ENCODE data around the gene FAM3A. TPM values are rescaled to one million over a fixed set of nuclear protein-coding genes. Genes with fewer than 3 reads are reported as not detected.

The FAM3A gene
- total RNA-seq, 1 donor from 2014 or later: 4.5 TPM

DNA sequence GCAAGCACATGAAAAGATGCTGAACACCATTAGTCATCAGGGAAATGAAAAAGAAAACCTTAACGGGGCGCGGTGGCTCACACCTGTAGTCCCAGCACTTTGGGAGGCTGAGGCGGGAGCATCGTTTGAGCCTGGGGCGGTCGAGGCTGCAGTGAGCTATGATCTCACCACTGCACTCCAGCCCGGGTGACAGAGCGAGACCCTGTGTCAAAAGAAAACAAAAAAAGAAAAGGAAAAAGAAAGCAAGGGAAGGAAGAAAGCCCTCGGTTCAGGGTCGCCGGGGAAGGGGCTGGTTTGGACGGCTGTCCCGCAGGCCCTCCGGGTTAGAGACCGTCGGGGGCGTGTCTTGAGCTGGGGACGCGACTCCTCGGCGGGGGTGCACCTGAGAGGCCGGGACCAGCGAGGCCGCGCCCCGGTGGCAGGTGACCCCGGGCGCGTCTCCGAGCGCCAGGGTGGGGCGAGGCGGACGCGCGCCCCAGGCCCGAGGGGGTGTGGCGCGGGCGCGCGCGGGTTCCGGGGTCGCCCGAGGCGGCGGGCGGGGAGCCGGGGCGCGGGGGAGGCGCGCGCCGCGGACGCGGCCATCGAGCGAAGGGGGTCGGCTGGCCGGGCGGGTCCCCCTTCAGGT is 58.4 kb downstream of the FAM3A start:
- H3K4me1 ChIP-seq: peaks cover 6% of the 10 kb centered on the region
- H3K9me3 Mint-ChIP-seq: peaks cover 22% of the 10 kb centered on the region
- H3K27ac ChIP-seq: no peak overlapping the region
- no peak overlapping the region for H2AFZ ChIP-seq (replicated peaks)
- DNase-seq (ENCODE audit: low spot score): peak; percentile 71
- peak overlapping the region; percentile 68 for H3K4me3 ChIP-seq
- peak overlapping the region; percentile 95 for H3K4me3 Mint-ChIP-seq
- TF ChIP-seq CTCF (IDR thresholded peaks at IDR 0.05) (no peak), EZH2phosphoT487 (IDR thresholded peaks at IDR 0.05) (no peak), EZH2 (IDR thresholded peaks at IDR 0.05) (no peak)
- H3F3A ChIP-seq (ENCODE audit: low read depth): peaks cover 6% of the 10 kb centered on the region
- no peak overlapping the region for H3K9ac ChIP-seq
- no peaks in the 10 kb centered on the region for H3K27me3 ChIP-seq
- peaks cover 10% of the 10 kb centered on the region for H4K20me1 ChIP-seq (ENCODE audit: low read depth)
- peaks cover 3% of the 10 kb centered on the region for H3K4me1 Mint-ChIP-seq
- peaks cover 7% of the 10 kb centered on the region for H3K79me2 ChIP-seq (ENCODE audit: low read depth)
- H3K4me2 ChIP-seq: peak overlapping the region; percentile 55
- peaks cover 21% of the 10 kb centered on the region for H3K27me3 Mint-ChIP-seq (ENCODE audit: insufficient read depth, low read depth)
- H3K27ac Mint-ChIP-seq: peak overlapping the region; percentile 65
- H3K36me3 Mint-ChIP-seq: peaks cover 7% of the 10 kb centered on the region
- no peaks in the 10 kb centered on the region for H3K36me3 ChIP-seq
- H3K9me3 ChIP-seq (ENCODE audit: low read depth): no peaks in the 10 kb centered on the region

Small RNA genes within 50 kb of the gene (small RNA-seq; reads per million reads assigned to genes)
- gene RN7SL697P: not detected

Other genes with a start within 250 kb of the FAM3A start
- gene TEX28, start 221.1 kb downstream of the FAM3A start, total RNA-seq (ENCODE audit: low replicate concordance): not detected in 2 replicates
- gene TKTL1, start 220.4 kb downstream of the FAM3A start, total RNA-seq (ENCODE audit: low replicate concordance): 0.22 TPM in 1 of 2 replicates, not detected in the other
- 189 and 559 TPM in 2 replicates for gene FLNA, start 141.6 kb downstream of the FAM3A start, total RNA-seq (ENCODE audit: low replicate concordance)
- gene EMD, start 136.9 kb downstream of the FAM3A start, total RNA-seq (ENCODE audit: low replicate concordance): 18.3 and 62.0 TPM in 2 replicates
- gene RPL10, start 117.9 kb downstream of the FAM3A start, total RNA-seq (ENCODE audit: low replicate concordance): 4,507 and 7,403 TPM in 2 replicates
- gene DNASE1L1, start 107.0 kb downstream of the FAM3A start, total RNA-seq (ENCODE audit: low replicate concordance): 14.2 and 27.2 TPM in 2 replicates
- gene TAFAZZIN, start 104.7 kb downstream of the FAM3A start, total RNA-seq (ENCODE audit: low replicate concordance): 19.8 and 46.5 TPM in 2 replicates
- gene ATP6AP1, start 87.6 kb downstream of the FAM3A start, total RNA-seq (ENCODE audit: low replicate concordance): 22.6 and 47.4 TPM in 2 replicates
- gene GDI1, start 79.1 kb downstream of the FAM3A start, total RNA-seq (ENCODE audit: low replicate concordance): 119 and 244 TPM in 2 replicates
- 30.4 and 36.3 TPM in 2 replicates for gene FAM50A, start 72.1 kb downstream of the FAM3A start, total RNA-seq (ENCODE audit: low replicate concordance)
- gene PLXNA3, start 58.0 kb downstream of the FAM3A start, total RNA-seq (ENCODE audit: low replicate concordance): 4.3 and 9.6 TPM in 2 replicates
- gene LAGE3, start 37.0 kb downstream of the FAM3A start, total RNA-seq (ENCODE audit: low replicate concordance): 7.6 and 33.3 TPM in 2 replicates
- 12.1 and 31.1 TPM in 2 replicates for gene UBL4A, start 29.6 kb downstream of the FAM3A start, total RNA-seq (ENCODE audit: low replicate concordance)
- gene SLC10A3, start 25.6 kb downstream of the FAM3A start, total RNA-seq (ENCODE audit: low replicate concordance): 3.5 and 5.7 TPM in 2 replicates
- gene G6PD, start 30.6 kb upstream of the FAM3A start, total RNA-seq (ENCODE audit: low replicate concordance): 21.6 and 44.6 TPM in 2 replicates
- gene IKBKG, start 31.4 kb upstream of the FAM3A start, total RNA-seq (ENCODE audit: low replicate concordance): 11.7 and 13.2 TPM in 2 replicates
- gene CTAG1A, start 68.9 kb upstream of the FAM3A start, total RNA-seq (ENCODE audit: low replicate concordance): not detected in 2 replicates
- gene CTAG1B, start 103.0 kb upstream of the FAM3A start, total RNA-seq (ENCODE audit: low replicate concordance): not detected in 2 replicates
- not detected in 2 replicates for gene CTAG2, start 137.3 kb upstream of the FAM3A start, total RNA-seq (ENCODE audit: low replicate concordance)
- not detected in 2 replicates for gene GAB3, start 234.8 kb upstream of the FAM3A start, total RNA-seq (ENCODE audit: low replicate concordance)
- 43.7 and 45.6 TPM in 2 replicates for gene DKC1, start 246.6 kb upstream of the FAM3A start, total RNA-seq (ENCODE audit: low replicate concordance)

Measured in neural progenitor cell (in vitro differentiated cells).